Measurements from ENCODE around the gene ZNF407. TPM values are rescaled to one million over a fixed set of nuclear protein-coding genes. Genes with fewer than 3 reads are reported as not detected.

ZNF407 gene
- total RNA-seq, 1 donor from 2014 or later = 10.7 TPM

DNA sequence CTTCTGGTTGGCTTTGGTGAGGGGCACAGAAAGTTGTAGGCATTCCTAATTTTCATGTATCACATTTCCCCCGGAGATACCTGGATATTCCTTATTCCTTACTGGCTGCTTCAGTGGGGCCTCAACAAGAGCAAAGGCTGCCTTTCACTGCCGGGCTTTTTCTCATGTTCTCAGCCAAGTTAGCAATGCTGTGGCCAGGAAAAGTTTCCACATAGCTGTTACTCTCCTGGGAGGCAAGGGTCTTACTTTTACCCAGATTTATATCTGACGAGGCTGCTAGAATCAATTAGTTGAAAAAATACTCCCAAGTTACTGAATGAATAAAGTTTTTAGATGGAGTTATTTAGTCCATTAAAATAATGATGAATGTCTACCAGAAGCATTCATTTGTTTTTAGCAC, 230.5 kb downstream of the ZNF407 start:
- intact Hi-C loops (cut with DNase I) = no loop called here
- DNase-seq (ENCODE audit: missing footprints) = no peak
- no peak for ATAC-seq

DNA sequence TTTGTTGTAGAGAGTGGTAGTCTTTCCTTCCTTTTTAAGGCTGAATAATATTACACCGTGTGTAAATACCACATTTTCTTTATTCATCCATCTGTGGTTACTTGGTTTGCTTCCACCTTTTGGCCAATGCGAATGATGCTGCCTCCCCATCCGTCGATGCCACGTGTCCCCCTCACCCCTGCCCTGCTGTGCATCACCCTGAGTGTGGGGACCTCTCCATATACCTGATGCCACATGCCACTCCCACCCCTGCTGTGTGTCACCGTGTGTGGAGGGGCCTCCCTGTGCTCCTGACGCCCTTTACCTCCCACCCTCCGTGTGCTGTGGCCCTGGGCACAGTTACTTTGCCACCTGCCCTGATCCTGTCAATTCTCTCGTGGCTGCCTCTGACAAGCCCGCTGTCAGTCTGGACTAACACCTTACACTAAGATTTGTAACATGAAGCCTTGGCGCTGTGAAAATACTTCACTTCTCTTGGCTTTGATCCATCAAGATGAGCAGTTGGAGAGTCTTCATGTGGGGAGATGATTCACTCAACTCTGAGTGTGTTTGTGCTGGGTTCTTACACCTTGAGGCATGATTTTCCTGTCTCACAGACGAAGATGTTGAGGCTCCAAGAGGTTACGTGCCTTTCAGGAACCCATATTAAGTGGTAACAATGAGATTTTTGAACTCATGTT, 234.0 kb downstream of the ZNF407 start:
- ATAC-seq = no peak
- DNase-seq (ENCODE audit: missing footprints) = no peak
- intact Hi-C loops (cut with DNase I) = no loop called here

DNA sequence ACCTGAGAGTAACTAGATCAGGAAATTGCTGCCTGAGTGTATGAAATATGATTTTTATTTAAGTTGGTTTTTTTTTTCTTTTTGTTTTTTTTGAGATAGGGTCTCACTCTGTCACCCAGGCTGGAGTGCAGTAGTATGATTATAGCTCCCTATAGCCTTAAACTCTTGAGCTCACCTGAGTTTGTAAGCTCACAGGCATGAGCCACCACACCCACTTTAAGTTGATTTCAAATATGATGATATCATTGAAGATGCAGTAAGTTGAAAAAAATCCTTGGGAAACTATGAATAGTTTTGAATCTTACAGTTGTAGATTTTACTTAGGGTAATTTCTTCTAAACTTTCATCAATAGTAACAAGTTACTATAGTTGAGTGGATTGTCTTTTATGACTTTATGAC, 234.7 kb downstream of the ZNF407 start:
- intact Hi-C loops (cut with DNase I) = no loop called here
- no peak for DNase-seq (ENCODE audit: missing footprints)
- ATAC-seq = no peak

GRCh38 chr18:74832999-74833398, 235.3 kb downstream of the ZNF407 start:
- no peak for ATAC-seq
- intact Hi-C loops (cut with DNase I) = no loop called here
- DNase-seq (ENCODE audit: missing footprints) = no peak

- intact Hi-C loops (cut with DNase I) = no loop called here
- ATAC-seq (no peak), DNase-seq (ENCODE audit: missing footprints) (no peak)
Measured at GRCh38 chr18:74834424-74835309, 237.0 kb downstream of the ZNF407 start.

DNA sequence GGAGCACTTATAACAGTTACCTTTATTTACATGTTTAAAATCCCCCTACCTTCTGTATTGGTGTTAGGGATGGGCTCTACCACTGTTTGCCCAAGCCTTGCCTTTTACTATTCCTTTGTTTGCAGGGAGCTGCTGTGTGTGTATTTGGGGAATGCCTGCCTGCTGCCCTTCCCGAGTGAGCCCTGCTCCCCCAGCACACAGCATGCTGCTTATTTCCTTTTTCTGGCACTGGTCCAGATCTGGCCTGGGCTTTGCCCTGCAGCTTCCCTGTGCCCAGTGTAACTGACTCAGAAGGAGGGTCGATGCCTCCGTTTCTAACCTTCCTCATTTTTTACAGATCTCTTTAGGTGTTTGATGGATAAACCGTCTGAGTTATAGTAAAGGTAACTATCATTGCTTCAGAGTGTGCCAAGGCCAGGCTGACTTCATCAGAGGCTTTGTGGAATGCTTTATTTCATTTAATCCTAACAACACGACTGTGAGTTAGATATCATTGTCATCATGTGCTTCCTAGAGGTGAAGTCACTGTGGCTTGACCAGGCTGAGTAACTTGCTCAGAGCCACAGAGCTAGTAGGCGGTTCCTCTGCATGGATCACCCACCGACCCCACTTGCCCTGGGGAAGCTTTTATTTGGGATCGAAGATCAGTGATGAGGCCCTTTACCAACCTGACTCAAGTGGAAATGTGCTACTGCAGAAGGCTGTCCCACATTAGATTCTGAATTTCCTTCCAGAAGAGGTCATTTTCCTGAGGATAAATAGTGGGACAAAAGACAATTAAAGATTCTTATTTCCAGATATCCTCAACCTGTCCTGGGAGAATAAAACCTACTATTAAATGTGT, 238.8 kb downstream of the ZNF407 start:
- no peak for DNase-seq (ENCODE audit: missing footprints)
- peak; percentile 56 for ATAC-seq
- intact Hi-C loops (cut with DNase I) = no loop called here

DNA sequence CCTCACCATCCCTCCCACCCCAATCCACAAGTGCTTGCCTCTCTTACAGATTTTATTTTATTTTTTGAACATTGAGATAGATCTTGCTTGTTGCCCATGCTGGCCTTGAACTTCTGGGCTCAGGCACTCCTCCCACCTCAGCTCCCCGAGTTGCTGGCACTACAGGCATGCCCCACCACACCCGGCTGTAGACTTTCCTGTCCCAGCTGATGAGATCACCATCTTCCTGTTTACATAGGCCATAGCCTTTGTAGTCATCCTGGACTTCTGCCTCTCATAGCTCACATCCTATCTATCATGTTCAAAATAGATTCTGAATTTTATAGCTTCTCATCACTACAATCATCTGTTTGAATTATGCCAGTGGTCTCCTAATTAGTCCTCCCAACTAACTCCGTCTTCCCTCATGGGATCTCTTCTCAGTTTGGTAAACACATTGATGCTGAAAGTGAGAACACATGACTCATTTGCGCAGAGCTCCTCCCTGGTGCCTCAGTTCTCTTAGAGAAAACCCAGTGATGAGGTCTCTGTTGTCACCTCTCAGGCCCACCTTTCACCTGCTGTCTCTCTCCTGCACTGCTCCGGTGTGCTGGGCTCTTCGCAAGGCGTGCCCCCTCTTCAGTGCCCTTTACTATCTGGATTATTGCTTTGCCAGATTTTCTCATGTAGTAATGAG, 243.0 kb downstream of the ZNF407 start:
- no peak for DNase-seq (ENCODE audit: missing footprints)
- intact Hi-C loops (cut with DNase I) = loop anchor here (5.0 kb wide), 1 partner anchor 38 kb away; no protein-coding TSS in a partner anchor
- no peak for ATAC-seq

DNA sequence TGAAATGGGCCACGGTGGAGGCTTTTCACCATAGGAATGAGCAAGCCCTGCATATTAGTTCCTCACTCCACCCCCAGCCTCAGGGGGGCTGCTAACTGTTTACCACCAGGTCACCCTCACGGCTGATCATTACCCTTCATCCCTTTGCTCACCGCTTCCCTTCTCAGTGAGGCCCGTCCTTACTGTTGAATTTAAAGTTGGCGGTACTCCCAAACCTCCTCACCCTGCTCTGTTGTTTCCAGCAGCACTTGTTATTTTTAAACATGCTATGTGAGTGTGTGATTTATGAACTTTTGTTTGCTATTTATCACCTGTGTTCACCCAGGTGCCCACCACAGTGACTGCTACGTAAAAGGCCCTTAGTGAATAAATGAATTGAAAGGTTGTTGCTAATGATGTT, 243.6 kb downstream of the ZNF407 start:
- intact Hi-C loops (cut with DNase I) = loop anchor here (5.0 kb wide), 1 partner anchor 39 kb away; no protein-coding TSS in a partner anchor
- DNase-seq (ENCODE audit: missing footprints) (no peak), ATAC-seq (peak; percentile 66)

DNA sequence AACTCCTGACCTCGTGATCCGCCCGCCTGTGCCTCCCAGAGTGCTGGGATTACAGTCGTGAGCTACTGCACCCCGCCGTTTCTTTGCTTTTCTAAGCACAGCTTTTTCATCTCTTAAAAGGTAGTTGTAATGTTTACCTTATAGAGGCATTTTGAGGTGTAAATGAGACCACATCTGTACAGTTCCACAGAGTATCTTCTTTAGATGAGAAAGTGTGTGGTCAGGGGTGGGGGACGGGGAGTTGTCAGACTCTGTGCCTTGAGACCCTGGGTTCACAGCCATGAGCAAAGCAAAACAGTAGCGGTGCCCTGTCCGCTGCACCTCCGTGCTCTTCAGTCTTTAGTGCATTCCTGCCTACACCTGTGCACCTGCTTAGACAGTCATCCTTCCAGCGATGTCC, 251.6 kb downstream of the ZNF407 start:
- ATAC-seq (no peak), DNase-seq (ENCODE audit: missing footprints) (no peak)
- intact Hi-C loops (cut with DNase I) = no loop called here

GRCh38 chr18:74856434-74856833, 258.8 kb downstream of the ZNF407 start:
- ATAC-seq (no peak), DNase-seq (ENCODE audit: missing footprints) (no peak)
- intact Hi-C loops (cut with DNase I) = no loop called here

DNA sequence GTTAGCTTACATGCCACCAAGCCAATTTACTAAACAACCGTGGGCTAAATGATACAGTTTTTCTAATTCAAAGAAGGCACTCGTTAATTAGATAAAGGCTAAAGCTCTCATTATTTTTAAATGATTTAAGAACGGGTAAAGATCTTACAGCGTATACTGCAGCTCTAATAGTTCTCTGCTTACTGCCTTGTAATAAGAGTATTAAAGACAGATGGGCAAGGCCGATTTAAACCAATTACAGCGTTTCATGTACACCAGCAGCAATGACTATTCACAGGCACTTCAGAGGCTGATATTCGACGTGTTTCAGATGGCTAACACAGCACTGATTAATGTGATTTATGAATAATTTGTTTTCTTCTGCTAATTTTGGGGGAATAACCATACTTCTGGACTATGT, 259.3 kb downstream of the ZNF407 start:
- ATAC-seq (no peak), DNase-seq (ENCODE audit: missing footprints) (no peak)
- intact Hi-C loops (cut with DNase I) = no loop called here

DNA sequence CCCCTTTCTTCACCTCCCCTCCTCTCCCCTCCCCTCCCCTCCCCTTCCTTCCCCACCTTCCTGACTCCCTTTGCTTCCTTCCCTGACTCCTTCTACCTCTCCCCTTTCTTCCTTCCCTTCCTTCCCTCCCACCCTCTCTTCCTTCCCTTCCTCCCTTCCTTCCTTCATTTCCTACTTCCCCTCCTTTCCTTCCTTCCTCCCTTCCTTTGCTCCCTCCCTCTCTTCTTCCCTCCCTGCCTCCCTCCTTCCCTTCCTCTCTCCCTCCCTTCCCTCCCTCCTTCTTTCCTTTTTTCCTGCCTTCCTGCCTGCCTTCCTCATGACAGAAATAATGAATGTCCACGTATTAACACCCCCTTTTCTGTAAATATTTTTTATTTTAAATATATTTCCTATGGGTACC, 260.2 kb downstream of the ZNF407 start:
- intact Hi-C loops (cut with DNase I) = no loop called here
- DNase-seq (ENCODE audit: missing footprints) (no peak), ATAC-seq (no peak)

- intact Hi-C loops (cut with DNase I) = no loop called here
- no peak for DNase-seq (ENCODE audit: missing footprints)
- peak; percentile 33 for ATAC-seq
Measured at GRCh38 chr18:74861154-74861553, 263.5 kb downstream of the ZNF407 start.

DNA sequence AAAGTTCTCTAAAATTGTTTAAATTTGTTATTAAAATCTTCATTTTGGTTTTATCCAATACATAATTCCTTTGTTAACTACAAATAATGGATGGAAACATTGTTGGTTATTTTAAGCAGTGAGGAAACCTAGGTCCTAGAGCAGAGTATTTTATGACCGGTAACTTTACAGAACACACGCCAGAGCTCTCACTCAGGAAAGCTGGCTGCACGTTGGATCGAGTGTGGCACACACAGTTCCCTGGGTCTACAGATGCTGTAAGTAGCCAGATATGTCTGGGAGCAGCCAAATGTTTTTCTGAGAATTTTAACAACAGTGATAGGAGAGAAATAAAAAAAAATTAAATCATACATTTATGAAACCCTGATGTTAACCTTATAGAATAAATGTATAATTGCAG, 264.4 kb downstream of the ZNF407 start:
- intact Hi-C loops (cut with DNase I) = loop anchor here (2.0 kb wide), 2 partner anchors 59 to 347 kb away; partner anchors contain the start of gene PTGR3
- ATAC-seq (peak; percentile 95), DNase-seq (ENCODE audit: missing footprints) (no peak)

GRCh38 chr18:74866577-74866976, 268.9 kb downstream of the ZNF407 start:
- intact Hi-C loops (cut with DNase I) = no loop called here
- no peak for ATAC-seq

DNA sequence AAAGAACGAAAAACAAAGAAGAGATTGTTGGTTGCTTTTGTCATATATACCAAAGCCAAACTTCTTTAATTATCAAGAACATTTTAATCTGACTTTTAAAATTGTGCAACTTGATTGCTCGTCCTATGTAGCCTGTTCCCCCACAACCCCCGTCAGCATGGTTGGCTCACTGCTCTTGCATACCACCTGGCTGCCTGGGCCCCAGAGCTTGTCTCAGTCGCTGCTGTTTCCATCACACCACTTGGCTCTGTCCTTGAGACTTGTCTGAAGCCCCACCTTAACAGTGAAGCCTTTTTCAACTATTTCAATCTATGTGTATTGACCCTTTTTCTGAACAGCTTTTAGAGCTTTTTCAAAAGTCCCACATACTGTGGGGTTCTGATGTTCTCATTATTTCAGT, 270.8 kb downstream of the ZNF407 start:
- DNase-seq (ENCODE audit: missing footprints) (no peak), ATAC-seq (peak; percentile 72)
- intact Hi-C loops (cut with DNase I) = no loop called here

More at GRCh38 chr18:74866577-74866976, 268.9 kb downstream of the ZNF407 start:
- DNase-seq (ENCODE audit: missing footprints) = no peak

- DNase-seq (ENCODE audit: missing footprints) (no peak), ATAC-seq (no peak)
- intact Hi-C loops (cut with DNase I) = no loop called here
Measured at GRCh38 chr18:74869904-74870863, 272.5 kb downstream of the ZNF407 start.

- intact Hi-C loops (cut with DNase I) = no loop called here
- DNase-seq (ENCODE audit: missing footprints) (no peak), ATAC-seq (no peak)
Measured at GRCh38 chr18:74870950-74871349, 273.3 kb downstream of the ZNF407 start.
